Measurements from ENCODE around the gene USP43. TPM values are rescaled to one million over a fixed set of nuclear protein-coding genes. Genes with fewer than 3 reads are reported as not detected.

USP43 gene
- polyA plus RNA-seq, 1 donor: 4.7 TPM

DNA sequence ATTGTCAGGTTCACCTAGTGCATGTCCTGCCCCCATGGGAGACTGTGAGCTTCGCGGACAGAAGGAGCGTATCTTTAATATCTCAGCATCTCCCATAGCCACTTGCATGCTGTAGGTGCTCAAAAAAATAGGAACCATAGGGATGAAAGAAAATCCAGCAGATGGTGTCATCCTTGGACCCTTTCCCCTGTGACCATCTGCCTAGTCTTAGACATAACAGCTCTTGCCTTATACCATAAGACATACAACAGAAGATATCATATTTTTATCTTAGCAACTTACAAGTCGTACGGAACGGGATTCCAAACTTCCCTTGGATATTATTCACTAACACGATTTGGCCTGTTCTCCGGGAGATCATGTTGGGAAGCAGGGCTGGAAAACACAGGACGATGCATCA is 131.6 kb downstream of the USP43 start:
- Histone ChIP-seq H3K27ac (ENCODE audit: low read length) (no peak overlapping the region), H3K4me3 (ENCODE audit: low read length) (no peak overlapping the region), H3K27me3 (ENCODE audit: control insufficient read depth, insufficient read depth, low read length) (no peaks in the 10 kb centered on the region), H3K4me1 (ENCODE audit: control insufficient read depth, insufficient read depth, low read length) (no peaks in the 10 kb centered on the region), H3K9me3 (ENCODE audit: control insufficient read depth, low read depth, low read length) (no peaks in the 10 kb centered on the region), H3K36me3 (ENCODE audit: control insufficient read depth, insufficient read depth, low read length) (no peaks in the 10 kb centered on the region)
- whole genome bisulfite sequencing (ENCODE audit: insufficient coverage, low lambda C conversion rate): 87% methylated on average over 3 of the region's 9 CpGs
- DNase-seq: no peak

Other genes with a start within 250 kb of the USP43 start
- gene STX8, start 69.7 kb upstream of the USP43 start, polyA plus RNA-seq: 53.6 TPM
- gene CFAP52, start 68.9 kb upstream of the USP43 start, polyA plus RNA-seq: 0.45 TPM
- 0.24 TPM for gene DHRS7C, start 146.1 kb downstream of the USP43 start, polyA plus RNA-seq
- not detected for gene GSG1L2, start 176.6 kb downstream of the USP43 start, polyA plus RNA-seq
- 6.4 TPM for gene GLP2R, start 180.4 kb downstream of the USP43 start, polyA plus RNA-seq